ENCODE results near the gene KIAA1958.
"Not testable (repeated sequence)": the region's sequence is repeated elsewhere in the genome, so short reads cannot be mapped to it uniquely, and the experiment has no call there.

Gene KIAA1958

DNA sequence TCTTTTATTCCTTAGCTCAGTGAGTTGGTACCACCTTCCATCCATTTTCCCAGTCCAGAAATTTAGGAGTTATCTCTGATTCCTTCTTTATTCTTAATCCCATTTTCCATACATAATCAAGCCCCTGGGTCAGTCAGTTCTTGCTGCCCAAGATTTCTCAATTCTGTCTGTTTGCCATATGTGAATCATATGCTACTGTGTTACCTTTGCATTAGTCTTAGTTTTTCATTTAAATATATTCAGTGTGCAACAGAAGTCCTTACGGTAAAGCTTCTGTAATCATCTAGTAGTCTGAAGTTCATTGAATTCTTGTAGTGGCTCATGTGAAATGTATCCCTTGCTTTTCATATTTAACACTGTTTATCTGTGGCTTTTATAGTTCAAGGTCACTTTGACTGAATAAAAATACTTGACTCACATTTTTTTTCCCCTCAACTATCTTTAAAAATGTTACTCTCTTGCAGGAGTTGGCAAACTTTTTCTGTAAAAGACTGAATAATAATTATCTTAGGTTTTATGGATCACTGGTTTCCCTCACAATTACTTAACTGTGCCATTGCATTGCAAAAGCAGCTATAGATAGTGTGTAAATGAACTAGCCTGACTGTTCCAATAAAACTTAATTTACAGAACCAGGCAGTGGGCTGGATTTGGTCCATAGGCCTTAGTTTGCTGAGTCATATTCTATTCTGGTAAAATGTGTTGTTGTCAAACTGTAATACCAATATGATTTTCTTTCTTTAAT, 6.9 kb downstream of the KIAA1958 start:
- no peak for DNase-seq

DNA sequence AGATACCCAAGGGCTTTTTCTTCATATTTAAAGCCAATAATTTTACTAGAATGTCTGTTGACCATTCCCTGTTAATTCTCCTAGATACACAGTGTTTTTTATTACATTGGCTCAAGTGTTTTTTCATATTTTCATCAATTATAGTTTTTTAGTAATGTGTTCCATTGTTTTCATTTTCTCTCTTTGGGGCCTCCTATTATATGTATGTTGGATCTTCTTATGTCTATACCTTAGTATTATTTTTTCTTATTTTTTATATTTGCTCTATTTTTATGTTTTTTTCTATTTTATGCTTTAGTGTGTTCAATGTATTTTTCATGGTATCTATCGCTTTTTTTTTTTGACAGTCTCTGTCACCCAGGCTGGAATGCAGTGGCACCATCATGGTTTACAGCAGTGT, 7.5 kb downstream of the KIAA1958 start:
- DNase-seq, result no peak

DNA sequence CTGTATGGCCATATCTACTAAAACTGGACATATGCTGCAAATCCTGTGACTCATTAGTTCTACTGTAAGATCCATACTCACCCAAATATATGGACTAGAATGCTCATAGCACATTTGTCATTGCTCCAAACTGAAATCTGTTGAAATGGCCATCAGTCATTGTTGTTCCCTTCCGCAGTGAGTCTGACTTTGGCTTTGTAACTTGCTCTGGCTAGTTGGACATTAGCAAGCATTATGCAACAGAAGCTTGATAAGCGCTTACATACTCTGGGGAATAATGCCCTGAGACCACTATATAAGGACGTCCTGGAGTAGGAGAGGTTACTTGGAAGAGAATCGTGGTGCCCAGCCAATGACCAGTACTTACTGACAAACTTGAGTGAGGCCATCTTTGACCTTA, 9.0 kb downstream of the KIAA1958 start:
- DNase-seq, result no peak

DNA sequence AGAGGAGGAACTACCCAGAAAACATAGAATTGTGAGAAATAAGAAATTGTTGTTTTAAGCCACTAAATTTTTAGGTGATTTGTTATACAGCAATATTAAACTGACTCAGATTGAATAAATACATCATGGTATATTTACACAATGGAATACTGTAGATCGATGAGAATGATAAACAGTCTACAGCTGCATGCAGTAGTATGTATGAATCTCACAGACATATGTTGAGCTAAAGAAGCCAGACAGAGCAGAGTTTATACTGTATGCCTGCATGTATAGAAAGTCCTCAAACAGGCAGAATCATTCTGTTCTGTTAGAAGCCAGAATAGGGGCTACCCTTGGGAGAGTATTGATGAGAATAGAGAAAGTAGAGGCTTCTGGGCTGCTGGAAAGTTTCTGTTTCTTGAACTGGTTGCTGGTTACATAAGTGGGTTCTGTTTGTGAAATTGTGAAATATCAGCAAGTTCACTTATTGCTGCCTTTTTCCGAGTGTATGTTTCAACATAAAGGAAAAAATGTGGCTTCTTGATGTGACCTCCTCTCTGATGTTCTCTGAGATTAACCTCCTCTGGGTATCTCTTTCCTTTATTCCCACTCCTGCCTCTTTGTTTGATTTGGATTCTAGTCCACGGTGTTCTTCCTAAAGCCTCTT, 9.6 kb downstream of the KIAA1958 start:
- DNase-seq, result no peak

GRCh38 chr9:112500842-112501241, 14.2 kb downstream of the KIAA1958 start:
- no peak for DNase-seq

DNA sequence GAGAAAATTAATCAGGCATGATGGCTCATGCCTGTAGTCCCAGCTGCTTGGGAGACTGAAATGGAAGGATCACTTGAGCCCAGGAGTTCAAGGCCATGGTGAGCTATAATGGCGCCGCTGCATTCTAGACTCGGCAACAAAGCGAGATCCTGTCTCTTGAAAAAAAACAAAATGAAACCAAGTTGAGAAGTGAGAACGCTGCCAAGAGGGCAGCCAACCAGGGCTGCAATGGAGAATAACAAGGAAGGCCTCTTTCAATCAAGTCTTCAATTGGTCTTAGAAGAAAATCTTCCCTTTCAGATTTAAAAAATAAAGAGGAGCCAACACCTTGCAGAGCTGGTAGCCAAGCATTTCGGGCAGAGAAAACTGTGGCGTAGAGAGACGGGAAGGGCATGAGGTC, 14.7 kb downstream of the KIAA1958 start:
- no peak for DNase-seq

GRCh38 chr9:112502175-112502946, 15.7 kb downstream of the KIAA1958 start:
- DNase-seq, result no peak

DNA sequence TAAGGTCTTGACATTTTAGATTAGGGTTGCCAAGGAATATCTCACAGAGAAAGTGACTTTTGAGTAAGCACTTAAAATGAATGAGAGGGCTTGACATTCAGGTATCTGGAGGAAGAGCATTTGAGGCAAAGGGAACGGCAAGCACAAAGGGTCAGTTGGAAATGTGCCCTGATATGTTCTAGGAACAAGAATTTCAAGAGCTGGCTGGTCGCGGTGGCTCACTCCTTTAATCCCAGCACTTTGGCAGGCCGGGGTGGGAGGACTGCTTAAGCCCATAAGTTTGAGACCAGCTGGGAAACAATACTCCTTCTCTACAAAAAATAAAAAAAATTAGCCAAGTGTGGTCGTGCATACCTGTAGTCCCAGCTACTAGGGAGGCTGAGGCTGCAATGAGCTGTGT, 16.5 kb downstream of the KIAA1958 start:
- no peak for DNase-seq

DNA sequence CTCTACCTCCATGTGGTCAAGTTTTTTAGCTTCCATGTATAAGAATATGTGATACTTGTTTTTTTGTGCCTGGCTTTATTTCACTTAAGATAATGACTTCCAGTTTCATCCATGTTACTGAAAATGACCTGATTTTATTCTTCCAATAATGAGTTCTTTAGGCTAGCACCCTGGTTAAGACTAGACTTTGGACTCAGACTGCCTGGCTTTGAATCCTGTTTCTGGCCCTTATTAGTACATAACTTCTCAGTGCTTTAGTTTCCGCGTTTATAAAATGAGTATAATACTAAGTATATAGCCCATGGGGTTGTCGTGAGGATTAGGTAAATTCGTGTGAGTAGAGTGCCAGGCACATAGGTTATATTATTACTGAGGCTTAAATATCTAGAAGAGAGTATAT, 18.5 kb downstream of the KIAA1958 start:
- DNase-seq, result no peak

DNA sequence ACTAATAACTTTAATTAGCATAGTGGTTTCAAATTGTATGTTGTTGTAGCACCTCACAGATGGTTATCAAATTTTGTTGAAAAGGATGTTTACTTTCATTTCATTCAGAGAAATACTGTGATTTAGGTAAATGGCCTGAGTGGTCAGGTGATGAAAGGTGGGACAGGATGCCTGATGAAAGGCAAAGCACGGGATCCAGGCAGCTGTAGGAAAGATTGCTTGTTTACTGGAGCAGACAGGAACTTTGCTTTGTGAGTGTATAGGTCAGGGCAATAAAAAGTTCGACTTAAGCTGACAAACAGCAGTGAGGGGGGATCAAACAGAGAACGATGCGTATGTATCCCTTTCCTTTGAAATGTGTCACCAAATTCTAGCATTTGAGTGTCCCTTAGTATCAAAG, 19.0 kb downstream of the KIAA1958 start:
- no peak for DNase-seq

- no peak for DNase-seq
These were observed 19.9 kb downstream of the KIAA1958 start for GRCh38 chr9:112506571-112506970.

DNA sequence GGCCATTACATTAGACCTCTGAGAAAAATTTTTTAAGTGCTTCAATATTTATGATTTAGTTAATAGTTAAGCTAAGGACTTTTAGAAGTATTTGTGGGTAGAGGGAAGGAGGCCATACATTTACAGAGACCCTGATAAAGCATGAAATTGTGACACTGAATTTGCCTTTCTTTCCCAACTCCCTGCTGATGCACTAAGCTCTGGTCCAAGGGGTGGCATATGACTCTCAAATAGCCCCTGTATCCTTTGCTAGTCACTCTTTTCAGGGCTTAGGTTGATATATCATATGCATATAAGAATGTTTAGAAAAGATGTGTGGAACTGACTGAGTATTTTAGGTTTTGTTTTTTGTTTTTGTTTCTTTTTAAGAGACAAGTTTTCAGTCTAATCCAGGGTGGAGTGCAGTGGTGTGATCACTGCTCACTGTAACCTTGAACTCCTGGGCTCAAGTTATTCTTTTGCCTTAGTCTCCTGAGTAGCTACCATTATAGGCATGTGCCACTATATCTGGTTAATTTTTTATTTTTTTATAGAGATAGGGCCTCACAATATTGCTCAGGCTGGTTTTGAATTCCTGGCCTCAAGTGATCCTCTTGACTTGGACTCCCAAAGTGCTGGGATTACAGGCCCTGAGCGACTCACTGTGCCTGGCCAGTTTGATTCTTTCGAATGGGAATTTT, 20.5 kb downstream of the KIAA1958 start:
- DNase-seq, result no peak

- DNase-seq, result no peak
These were observed 21.8 kb downstream of the KIAA1958 start for GRCh38 chr9:112508377-112508776.

- DNase-seq, result not testable (repeated sequence)
These were observed 25.8 kb downstream of the KIAA1958 start for GRCh38 chr9:112512377-112512776.

DNA sequence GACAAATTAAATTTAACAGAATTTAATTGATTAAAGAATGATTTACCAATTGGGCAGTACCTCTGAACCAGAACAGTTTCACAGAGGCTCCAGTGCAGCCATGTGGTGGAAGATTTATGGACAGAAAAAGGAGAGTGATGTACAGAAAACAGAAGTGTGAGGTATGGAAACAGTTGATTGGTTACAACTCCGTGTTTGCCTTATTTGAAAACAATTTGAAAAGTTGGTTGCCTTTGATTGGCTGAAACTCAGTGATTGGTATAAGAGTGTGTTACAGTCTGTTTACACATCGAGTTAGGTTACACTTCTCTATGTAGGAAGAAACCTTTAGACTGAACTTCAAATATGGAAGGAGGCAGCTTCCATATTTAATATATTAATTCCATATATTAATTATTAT, 30.1 kb downstream of the KIAA1958 start:
- no peak for DNase-seq

DNA sequence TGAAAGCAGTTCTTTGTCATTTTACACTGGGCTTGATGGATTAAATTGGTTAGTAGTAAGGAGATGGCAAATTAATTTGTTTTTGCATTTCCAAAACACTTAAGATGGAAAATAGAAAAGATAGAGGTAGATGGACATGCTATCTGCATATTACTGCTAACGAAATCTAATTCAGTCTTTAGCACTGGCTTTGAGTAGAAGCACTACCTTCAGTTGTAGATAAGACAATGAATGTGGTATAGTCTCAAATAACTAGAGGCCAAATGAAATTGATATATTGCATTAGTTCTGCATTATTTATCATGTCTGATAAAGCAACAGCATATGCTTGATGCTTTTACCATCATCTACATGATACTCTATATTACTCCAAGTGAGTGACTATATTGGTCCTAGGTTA, 33.4 kb downstream of the KIAA1958 start:
- DNase-seq, result no peak

DNA sequence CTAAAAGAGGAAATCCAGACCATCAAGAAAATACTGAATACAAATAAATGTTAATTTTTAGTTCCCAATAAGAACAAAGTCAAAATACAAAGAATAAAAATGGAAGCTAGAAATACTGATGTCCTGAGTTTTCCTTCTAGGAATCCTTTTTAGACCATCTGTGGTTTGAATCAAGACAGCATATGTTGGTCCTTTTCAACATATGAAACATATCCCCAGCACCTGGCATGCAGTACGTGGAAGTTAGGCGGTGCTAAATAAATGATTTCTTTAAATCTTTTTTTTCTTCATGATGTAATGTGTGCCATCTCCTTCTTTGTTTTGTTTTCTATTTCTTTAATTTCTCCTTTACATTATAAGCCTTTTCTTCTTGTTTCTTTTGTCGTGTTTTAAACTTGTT, 34.0 kb downstream of the KIAA1958 start:
- no peak for DNase-seq

- no peak for DNase-seq
These were observed 40.3 kb downstream of the KIAA1958 start for GRCh38 chr9:112526973-112527372.

- DNase-seq, result no peak
These were observed 41.3 kb downstream of the KIAA1958 start for GRCh38 chr9:112527959-112528358.

- no peak for DNase-seq
These were observed 42.7 kb downstream of the KIAA1958 start for GRCh38 chr9:112529316-112529715.

GRCh38 chr9:112530751-112531205, 44.2 kb downstream of the KIAA1958 start:
- no peak for DNase-seq

GRCh38 chr9:112531666-112532282, 45.1 kb downstream of the KIAA1958 start:
- no peak for DNase-seq

DNA sequence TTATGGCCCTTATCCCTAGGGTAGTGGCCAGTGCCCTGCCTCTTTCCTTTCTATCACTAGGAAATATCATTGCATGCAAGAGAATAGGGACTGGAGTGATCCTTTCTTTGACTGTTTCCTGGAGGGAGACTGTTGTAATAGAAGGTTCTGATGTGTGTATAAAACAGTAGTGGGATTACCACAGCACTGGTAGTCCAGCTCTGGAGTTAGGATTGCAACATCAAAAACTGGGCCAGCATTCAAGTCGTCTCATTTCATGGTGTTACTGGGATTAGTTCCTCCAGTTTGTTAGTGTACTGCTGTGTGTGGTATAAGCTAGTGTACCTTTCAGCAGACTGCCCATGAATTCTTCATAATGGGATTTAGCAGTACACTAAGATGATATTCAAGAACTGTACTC, 45.8 kb downstream of the KIAA1958 start:
- no peak for DNase-seq

Measured in NCI-H2107 (cell line).